Measurements from ENCODE around the gene ZSCAN9. TPM values are rescaled to one million over a fixed set of nuclear protein-coding genes. Genes with fewer than 3 reads are reported as not detected.
A peak's percentile ranks its signal among the peaks of the same experiment; 100 is the strongest.

The ZSCAN9 gene
- polyA plus RNA-seq (ENCODE audit: insufficient read length in 3 of 3) = 10 to 100 TPM; 28.8 to 38.9 (median 31.8) TPM
- long read RNA-seq, donor 1, partial matches to known transcripts = 0 of 5 reads
- long read RNA-seq, donor 1, other reads (novel, unspliced or antisense) = 0 of 5 reads
- long read RNA-seq, donor 2, partial matches to known transcripts = 0 of 4 reads
- long read RNA-seq, donor 2, other reads (novel, unspliced or antisense) = 0 of 4 reads
- long read RNA-seq, donor 3, transcript ZSCAN9-201 (4 exons, 1,621 nt) = minor isoform, 5 of 16 reads
- long read RNA-seq, donor 3, transcript ZSCAN9-203 (3 exons, 757 nt) = major isoform, 7 of 16 reads
- long read RNA-seq, donor 3, partial matches to known transcripts = 0 of 16 reads
- long read RNA-seq, donor 3, other reads (novel, unspliced or antisense) = 0 of 16 reads
- long read RNA-seq, donor 4, transcript ZSCAN9-203 (3 exons, 757 nt) = major isoform, 6 of 15 reads
- long read RNA-seq, donor 4, partial matches to known transcripts = 5 of 15 reads
- long read RNA-seq, donor 4, other reads (novel, unspliced or antisense) = 0 of 15 reads
- long read RNA-seq, donor 5 = 0 reads
- long read RNA-seq, donor 6, transcript ZSCAN9-203 (3 exons, 757 nt) = major isoform, 7 of 11 reads
- long read RNA-seq, donor 6, partial matches to known transcripts = 0 of 11 reads
- long read RNA-seq, donor 6, other reads (novel, unspliced or antisense) = 0 of 11 reads
- long read RNA-seq, donor 7, transcript ZSCAN9-203 (3 exons, 757 nt) = major isoform, 9 of 12 reads
- long read RNA-seq, donor 7, partial matches to known transcripts = 0 of 12 reads
- long read RNA-seq, donor 7, other reads (novel, unspliced or antisense) = 0 of 12 reads
- long read RNA-seq, donor 8 = 0 reads
- long read RNA-seq, donor 9, transcript ZSCAN9-203 (3 exons, 757 nt) = major isoform, 8 of 16 reads
- long read RNA-seq, donor 9, partial matches to known transcripts = 0 of 16 reads
- long read RNA-seq, donor 9, other reads (novel, unspliced or antisense) = 0 of 16 reads
- long read RNA-seq, donor 10, transcript ZSCAN9-203 (3 exons, 757 nt) = major isoform, 6 of 13 reads
- long read RNA-seq, donor 10, partial matches to known transcripts = 0 of 13 reads
- long read RNA-seq, donor 10, other reads (novel, unspliced or antisense) = 0 of 13 reads
- long read RNA-seq, donor 11, partial matches to known transcripts = 0 of 7 reads
- long read RNA-seq, donor 11, other reads (novel, unspliced or antisense) = 0 of 7 reads
- long read RNA-seq, donor 12, partial matches to known transcripts = 6 of 12 reads
- long read RNA-seq, donor 12, other reads (novel, unspliced or antisense) = 0 of 12 reads
- long read RNA-seq, donor 13 = 0 reads
- long read RNA-seq, donor 14, transcript ZSCAN9-203 (3 exons, 757 nt) = major isoform, 10 of 13 reads
- long read RNA-seq, donor 14, partial matches to known transcripts = 0 of 13 reads
- long read RNA-seq, donor 14, other reads (novel, unspliced or antisense) = 0 of 13 reads
- long read RNA-seq, donor 15, partial matches to known transcripts = 0 of 5 reads
- long read RNA-seq, donor 15, other reads (novel, unspliced or antisense) = 0 of 5 reads
- long read RNA-seq, donor 16, transcript ZSCAN9-203 (3 exons, 757 nt) = major isoform, 26 of 55 reads
- long read RNA-seq, donor 16, transcript ZSCAN9-201 (4 exons, 1,621 nt) = minor isoform, 7 of 55 reads
- long read RNA-seq, donor 16, partial matches to known transcripts = 17 of 55 reads
- long read RNA-seq, donor 16, other reads (novel, unspliced or antisense) = 0 of 55 reads

- peak in 10 of 11 donors; percentile 57 to 89 (median 76) for DNase-seq (ENCODE audit: extremely low read depth in 1 of 11, low read depth in 9 of 11, low spot score in 4 of 11)
These were observed at the start of gene ZSCAN9 for GRCh38 chr6:28225056-28225834. ZSCAN9 (plus strand) TSS chr6:28225275; CDS start chr6:28227085, 1,810 bp downstream.

- DNase-seq (ENCODE audit: extremely low read depth in 1 of 11, low read depth in 9 of 11, low spot score in 4 of 11) = no peak
These were observed 48.7 kb upstream of the ZSCAN9 start for GRCh38 chr6:28176373-28176772.

GRCh38 chr6:28182255-28182654, 42.8 kb upstream of the ZSCAN9 start:
- DNase-seq (ENCODE audit: extremely low read depth in 1 of 11, low read depth in 9 of 11, low spot score in 4 of 11) = no peak

- no peak for DNase-seq (ENCODE audit: extremely low read depth in 1 of 11, low read depth in 9 of 11, low spot score in 4 of 11)
These were observed 36.7 kb upstream of the ZSCAN9 start for GRCh38 chr6:28188111-28188979.

- no peak for DNase-seq (ENCODE audit: extremely low read depth in 1 of 11, low read depth in 9 of 11, low spot score in 4 of 11)
These were observed 25.1 kb upstream of the ZSCAN9 start for GRCh38 chr6:28200020-28200419.

GRCh38 chr6:28203201-28203600, 21.9 kb upstream of the ZSCAN9 start:
- DNase-seq (ENCODE audit: extremely low read depth in 1 of 11, low read depth in 9 of 11, low spot score in 4 of 11) = no peak

GRCh38 chr6:28205879-28206278, 19.2 kb upstream of the ZSCAN9 start:
- DNase-seq (ENCODE audit: extremely low read depth in 1 of 11, low read depth in 9 of 11, low spot score in 4 of 11) = no peak

GRCh38 chr6:28206527-28206926, 18.5 kb upstream of the ZSCAN9 start:
- no peak for DNase-seq (ENCODE audit: extremely low read depth in 1 of 11, low read depth in 9 of 11, low spot score in 4 of 11)

GRCh38 chr6:28206928-28207509, 18.1 kb upstream of the ZSCAN9 start:
- peak in 1 of 11 donors; percentile 18 for DNase-seq (ENCODE audit: extremely low read depth in 1 of 11, low read depth in 9 of 11, low spot score in 4 of 11)

- DNase-seq (ENCODE audit: extremely low read depth in 1 of 11, low read depth in 9 of 11, low spot score in 4 of 11) = no peak
These were observed 17.5 kb upstream of the ZSCAN9 start for GRCh38 chr6:28207510-28208110.

- no peak for DNase-seq (ENCODE audit: extremely low read depth in 1 of 11, low read depth in 9 of 11, low spot score in 4 of 11)
These were observed 16.9 kb upstream of the ZSCAN9 start for GRCh38 chr6:28208111-28208659.

- DNase-seq (ENCODE audit: extremely low read depth in 1 of 11, low read depth in 9 of 11, low spot score in 4 of 11) = no peak
These were observed 15.1 kb upstream of the ZSCAN9 start for GRCh38 chr6:28209753-28210535.

- no peak for DNase-seq (ENCODE audit: extremely low read depth in 1 of 11, low read depth in 9 of 11, low spot score in 4 of 11)
These were observed 13.1 kb upstream of the ZSCAN9 start for GRCh38 chr6:28211840-28212509.

GRCh38 chr6:28212510-28213212, 12.4 kb upstream of the ZSCAN9 start:
- DNase-seq (ENCODE audit: extremely low read depth in 1 of 11, low read depth in 9 of 11, low spot score in 4 of 11) = no peak
